Heart right ventricle (tissue), 16 donors: Measurements from ENCODE around the gene PDCD4. TPM values are rescaled to one million over a fixed set of nuclear protein-coding genes. Genes with fewer than 3 reads are reported as not detected.

Source experiments
- ATAC-seq, 8 donors: fragments of 200-7000 bp; cut with Tn5 transposase; one replicate each; pipeline ENCODE4 v1.9.1; 2020; ENCODE audit warnings: mild to moderate bottlenecking in 8 of 8, moderate library complexity in 8 of 8, moderate number of reproducible peaks in 1 of 8
- DNase-seq, 2 donors: peaks; one replicate each; pipeline ENCODE4 v3.0.0-alpha.2; 2020
- H3K27ac ChIP-seq, 10 donors: fragments of 200-600 bp; sonication (generic) in 2 of 10; one replicate each; pipeline versions ENCODE4 v1.5.0 to v1.8.0; 2020 to 2022; ENCODE audit warnings: mild to moderate bottlenecking in 3 of 10
- H3K27me3 ChIP-seq, 7 donors: fragments of 200-600 bp; one replicate each; pipeline ENCODE4 v1.8.0; 2021 to 2022; ENCODE audit warnings: mild to moderate bottlenecking in 2 of 7
- H3K36me3 ChIP-seq, 9 donors: fragments of 200-600 bp; sonication (generic) in 1 of 9; one replicate each; pipeline versions ENCODE4 v1.5.0 to v1.8.0; 2020 to 2022; ENCODE audit warnings: mild to moderate bottlenecking in 2 of 9
- H3K4me1 ChIP-seq, 9 donors: fragments of 200-600 bp; sonication (generic) in 1 of 9; one replicate each; pipeline versions ENCODE4 v1.5.0 to v1.8.0; 2020 to 2022; ENCODE audit warnings: mild to moderate bottlenecking in 4 of 9
- H3K4me3 ChIP-seq, 10 donors: fragments of 200-600 bp; sonication (generic) in 2 of 10; one replicate each; pipeline versions ENCODE4 v1.5.0 to v1.8.0; 2020 to 2022; ENCODE audit warnings: mild to moderate bottlenecking in 7 of 10, moderate library complexity in 2 of 10
- H3K9me3 ChIP-seq, 11 donors: fragments of 200-600 bp in 10 of 11; sonication (generic) in 2 of 11; one replicate each; pipeline versions ENCODE4 v1.5.0 to v1.8.0; 2013 to 2022; ENCODE audit warnings: mild to moderate bottlenecking in 2 of 11, control low read depth in 1 of 11, moderate library complexity in 1 of 11
- WGBS, 2 donors: extraction: QIAGEN DNeasy Blood & Tissue Kit; methylation state at CpG; one replicate each; pipeline ENCODE4 v1.1.7; 2013; ENCODE audit warnings: inconsistent platforms in 1 of 2; 5-methylcytosine and 5-hydroxymethylcytosine counted together
- intact Hi-C, 10 donors: fragments of 100-400 bp; cut with DNase I; formaldehyde crosslinking; loops; one replicate each; pipeline versions ENCODE4 v1.11.1 to v1.14.2; 2022
- polyA plus RNA-seq, 2 donors: library from polyadenylated mRNA; stranded (reverse); fragments of 200-250 nt; gene quantifications; one replicate each; pipeline ENCODE4 v1.2.3, GENCODE V29; 2013
- total RNA-seq, 10 donors: library from RNA; stranded (reverse); fragmentation: NEBNext Ultra II Directional in 3 of 10; extraction: Animal tissue kit (Norgen Biotek cat#: 25700) in 3 of 10; gene quantifications; one replicate each; pipeline versions ENCODE4 v1.2.1 to v1.2.4, GENCODE V29; 2021 to 2023
- TF ChIP-seq, protein P1 (sequence below), 9 donors: fragments of 200-600 bp; sonication (generic) in 2 of 9; IDR thresholded peaks; one replicate each; pipeline versions ENCODE4 v1.5.0 to v1.8.0; 2021 to 2022; ENCODE audit warnings: antibody characterized with exemption in 9 of 9, mild to moderate bottlenecking in 5 of 9, moderate library complexity in 1 of 9
- donor health status: Arrhythmogenic right ventricular cardiomyopathy.
- donor health status: ischemic (EF 13 %, LVEDD 7.1; RV severe dilation, severe dysfunction).
- donor health status: healthy with polysubstance abuse.
- donor health status: DM: no; HTN: yes; CAD: no.
- donor health status: DM: no; HTN: no; CAD: no.
- donor health status: ischemic (EF 25% LVEDD 6.9; RV normal size, moderate dysfunction).
- donor health status: ischemic (EF 25% LVEDD 5.7; RV mildly dilated, moderate dysfunction).
- donor health status: healthy.
- donor health status: DM: yes; HTN: yes; CAD: no.
- donor health status: Ischemic cardiomyopathy.
- donor health status: ischemic (EF 35%, LVEDD 5.7; RV mildly dilated, moderate dysfunction).
- donor health status: nonischemic (EF 11% LVEDD 7.7; RV severe dilation, severe dysfunction).
- donor health status: DM: yes; HTN: yes; CAD: no.
- donor health status: PGD.
- donor health status: ischemic (EF 29% LVEDD 5.4; RV normal size, mild dysfunction).
- donor health status: nonischemic (EF 23%, LVEDD 6.1; RV moderate dilation, normal function).

The PDCD4 gene
- total and polyA plus RNA-seq, 12 donors = 15.9 to 59.5 (median 45.7) TPM

GRCh38 chr10:110880012-110880411, 8.3 kb downstream of the PDCD4 start:
- Histone ChIP-seq H3K36me3 (peaks cover 0 to 92% (median 25%) of the 10 kb centered on the region in 9 donors), H3K4me1 (peaks cover 0 to 54% (median 17%) of the 10 kb centered on the region in 9 donors), H3K27ac (peak overlapping the region in 2 of 10 donors; percentile 9 to 43), H3K9me3 (no peaks in the 10 kb centered on the region), H3K27me3 (no peaks in the 10 kb centered on the region), H3K4me3 (no peak overlapping the region)
- WGBS, 2 donors = 60 to 69% methylated on average over 3 of the region's 3 CpGs
- ATAC-seq = peak in 5 of 8 donors; percentile 28 to 89 (median 77)
- intact Hi-C loops = loop anchor here in 1 of 10 donors (5.0 to 10.0 kb wide), 2 partner anchors 133 to 275 kb away; no protein-coding TSS in a partner anchor
- DNase-seq = no peak
- TF ChIP-seq, protein P1, sequence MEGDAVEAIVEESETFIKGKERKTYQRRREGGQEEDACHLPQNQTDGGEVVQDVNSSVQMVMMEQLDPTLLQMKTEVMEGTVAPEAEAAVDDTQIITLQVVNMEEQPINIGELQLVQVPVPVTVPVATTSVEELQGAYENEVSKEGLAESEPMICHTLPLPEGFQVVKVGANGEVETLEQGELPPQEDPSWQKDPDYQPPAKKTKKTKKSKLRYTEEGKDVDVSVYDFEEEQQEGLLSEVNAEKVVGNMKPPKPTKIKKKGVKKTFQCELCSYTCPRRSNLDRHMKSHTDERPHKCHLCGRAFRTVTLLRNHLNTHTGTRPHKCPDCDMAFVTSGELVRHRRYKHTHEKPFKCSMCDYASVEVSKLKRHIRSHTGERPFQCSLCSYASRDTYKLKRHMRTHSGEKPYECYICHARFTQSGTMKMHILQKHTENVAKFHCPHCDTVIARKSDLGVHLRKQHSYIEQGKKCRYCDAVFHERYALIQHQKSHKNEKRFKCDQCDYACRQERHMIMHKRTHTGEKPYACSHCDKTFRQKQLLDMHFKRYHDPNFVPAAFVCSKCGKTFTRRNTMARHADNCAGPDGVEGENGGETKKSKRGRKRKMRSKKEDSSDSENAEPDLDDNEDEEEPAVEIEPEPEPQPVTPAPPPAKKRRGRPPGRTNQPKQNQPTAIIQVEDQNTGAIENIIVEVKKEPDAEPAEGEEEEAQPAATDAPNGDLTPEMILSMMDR (IDR thresholded peaks at IDR 0.05) = no peak

DNA sequence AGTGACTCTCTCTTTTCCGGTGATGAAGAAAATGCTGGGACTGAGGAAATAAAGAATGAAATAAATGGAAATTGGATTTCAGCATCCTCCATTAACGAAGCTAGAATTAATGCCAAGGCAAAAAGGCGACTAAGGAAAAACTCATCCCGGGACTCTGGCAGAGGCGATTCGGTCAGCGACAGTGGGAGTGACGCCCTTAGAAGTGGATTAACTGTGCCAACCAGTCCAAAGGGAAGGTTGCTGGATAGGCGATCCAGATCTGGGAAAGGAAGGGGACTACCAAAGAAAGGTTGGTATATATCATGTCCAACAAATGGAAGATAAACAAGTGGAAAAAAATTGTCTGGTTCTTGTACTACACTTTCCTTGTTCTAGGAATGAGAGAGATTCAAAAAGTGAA, 9.5 kb downstream of the PDCD4 start:
- H3K27ac ChIP-seq = no peak overlapping the region
- ATAC-seq (peak in 2 of 8 donors; percentile 62 to 63), DNase-seq (no peak)
- intact Hi-C loops = loop anchor here in 1 of 10 donors (5.0 to 10.0 kb wide), 2 partner anchors 134 to 276 kb away; no protein-coding TSS in a partner anchor
- H3K4me1 ChIP-seq = peaks cover 0 to 41% (median 14%) of the 10 kb centered on the region in 9 donors
- no peaks in the 10 kb centered on the region for H3K9me3 ChIP-seq
- H3K36me3 ChIP-seq = peaks cover 0 to 100% (median 29%) of the 10 kb centered on the region in 9 donors
- WGBS, 2 donors = 74 to 77% methylated on average over 9 of the region's 9 CpGs
- TF ChIP-seq, protein P1 (IDR thresholded peaks at IDR 0.05) = no peak
- H3K4me3 ChIP-seq = no peak overlapping the region
- H3K27me3 ChIP-seq = no peaks in the 10 kb centered on the region

- no peaks in the 10 kb centered on the region for H3K9me3 ChIP-seq
- H3K4me3 ChIP-seq = no peak overlapping the region
- ATAC-seq (no peak), DNase-seq (no peak)
- peaks cover 0 to 100% (median 34%) of the 10 kb centered on the region in 9 donors for H3K36me3 ChIP-seq
- intact Hi-C loops = loop anchor here in 1 of 10 donors (5.0 to 10.0 kb wide), 2 partner anchors 135 to 277 kb away; no protein-coding TSS in a partner anchor
- no peak overlapping the region for H3K27ac ChIP-seq
- 81 to 86% methylated on average over 4 of the region's 4 CpGs for WGBS, 2 donors
- H3K4me1 ChIP-seq = peaks cover 0 to 38% (median 14%) of the 10 kb centered on the region in 9 donors
- H3K27me3 ChIP-seq = no peaks in the 10 kb centered on the region
- TF ChIP-seq, protein P1 (IDR thresholded peaks at IDR 0.05) = no peak
Observed at GRCh38 chr10:110881905-110882304, 10.2 kb downstream of the PDCD4 start.

DNA sequence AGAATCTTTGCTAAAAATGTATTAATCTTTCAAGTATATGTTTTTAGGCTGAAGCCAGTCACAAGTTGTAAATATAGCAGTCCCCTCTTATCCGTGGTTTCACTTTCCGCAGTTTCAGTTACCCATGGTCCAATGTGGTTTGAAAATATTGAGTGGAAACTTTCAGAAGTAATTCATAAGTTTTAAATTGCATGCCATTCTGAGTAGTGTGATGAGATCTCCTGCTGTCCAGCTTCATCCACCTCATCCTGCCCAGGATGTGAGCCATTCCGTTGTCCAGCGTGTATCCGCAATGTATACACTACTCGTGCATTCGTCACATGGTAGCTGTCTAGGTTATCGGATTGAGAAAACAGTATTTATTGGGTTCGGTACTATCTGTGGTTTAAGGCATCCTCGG, 12.2 kb downstream of the PDCD4 start:
- no peaks in the 10 kb centered on the region for H3K9me3 ChIP-seq
- TF ChIP-seq, protein P1 (IDR thresholded peaks at IDR 0.05) = no peak
- intact Hi-C loops = loop anchor here in 1 of 10 donors (5.0 to 10.0 kb wide), 2 partner anchors 137 to 279 kb away; no protein-coding TSS in a partner anchor
- no peak for ATAC-seq
- WGBS, 2 donors = 82 to 83% methylated on average over 10 of the region's 10 CpGs
- DNase-seq = no peak
- H3K36me3 ChIP-seq = peaks cover 0 to 100% (median 39%) of the 10 kb centered on the region in 9 donors
- H3K27ac ChIP-seq = no peak overlapping the region
- H3K27me3 ChIP-seq = no peaks in the 10 kb centered on the region
- no peak overlapping the region for H3K4me3 ChIP-seq
- peaks cover 0 to 27% (median 12%) of the 10 kb centered on the region in 9 donors for H3K4me1 ChIP-seq
